Smooth muscle cell of the pulmonary artery (primary cell): Measurements from ENCODE around the gene AMZ2. TPM values are rescaled to one million over a fixed set of nuclear protein-coding genes. Genes with fewer than 3 reads are reported as not detected.

Experiments
- total RNA-seq: library from RNA; depleted of rRNA; stranded (reverse); fragments of >200 nt; gene quantifications from 2 replicates; pipeline ENCODE4 v1.2.3, GENCODE V29; 2014

Gene AMZ2
- total RNA-seq: 68.0 and 68.1 TPM in 2 replicates

GRCh38 chr17:68247445-68248198 is at the start of gene AMZ2:
Gene AMZ2 (plus strand): TSS chr17:68248043. CDS start chr17:68250188, 2,145 bp downstream.

GRCh38 chr17:68290955-68291835 is 43.4 kb downstream of the AMZ2 start, which contains the start of the genes ARSG and SLC16A6:
Gene ARSG (plus strand): TSS chr17:68291495. CDS start chr17:68307494, 15,999 bp downstream.
Gene SLC16A6 (minus strand): TSS chr17:68291127. CDS start chr17:68278320, 12,807 bp downstream.

Other genes with a start within 250 kb of the AMZ2 start
- gene KPNA2, start 212.3 kb upstream of the AMZ2 start, total RNA-seq: 49.2 and 56.0 TPM in 2 replicates
- gene SLC16A6, start 43.1 kb downstream of the AMZ2 start, total RNA-seq: 0.13 and 0.17 TPM in 2 replicates
- 4.8 and 6.3 TPM in 2 replicates for gene ARSG, start 43.5 kb downstream of the AMZ2 start, total RNA-seq
- gene WIPI1, start 209.5 kb downstream of the AMZ2 start, total RNA-seq: 114 and 145 TPM in 2 replicates